C4-2B (cell line): Measurements from ENCODE around the gene CCDC69.

ENCODE experiments used
- ZFX ChIP-seq: fragments of 450-650 bp; IDR thresholded peaks from 2 replicates; pipeline ENCODE4 v1.6.1; 2017
- TF ChIP-seq, protein P1 (sequence below): fragments of 450-650 bp; conservative IDR thresholded peaks from 2 replicates; pipeline ENCODE4 v1.5.1; 2017; ENCODE audit warnings: mild to moderate bottlenecking

DNA sequence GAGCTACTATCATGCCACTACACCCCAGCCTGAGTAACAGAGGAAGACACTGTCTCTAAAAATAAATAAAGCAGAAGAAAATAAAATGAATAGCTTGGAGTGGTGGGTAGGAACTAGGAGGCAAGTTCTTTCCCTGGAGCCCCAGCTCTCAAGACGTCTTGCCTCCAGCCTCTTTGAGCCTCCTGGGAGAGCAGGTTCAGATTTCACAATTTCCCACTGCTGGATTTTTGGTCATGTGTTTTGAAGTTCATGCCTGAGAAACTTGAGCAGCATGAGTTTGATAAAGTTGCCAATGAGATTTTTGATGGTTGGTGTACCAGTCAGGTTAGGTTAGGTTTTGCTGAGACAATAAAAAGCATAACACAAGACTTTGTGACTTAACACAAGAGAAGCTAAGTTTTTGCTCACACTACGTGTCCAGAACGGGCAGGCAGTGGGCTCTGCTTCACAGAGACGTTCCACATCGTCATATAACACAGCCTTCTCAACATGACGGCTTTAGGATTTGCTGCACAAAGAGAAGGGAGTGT is 4.1 kb upstream of the CCDC69 start:
- TF ChIP-seq, protein P1, sequence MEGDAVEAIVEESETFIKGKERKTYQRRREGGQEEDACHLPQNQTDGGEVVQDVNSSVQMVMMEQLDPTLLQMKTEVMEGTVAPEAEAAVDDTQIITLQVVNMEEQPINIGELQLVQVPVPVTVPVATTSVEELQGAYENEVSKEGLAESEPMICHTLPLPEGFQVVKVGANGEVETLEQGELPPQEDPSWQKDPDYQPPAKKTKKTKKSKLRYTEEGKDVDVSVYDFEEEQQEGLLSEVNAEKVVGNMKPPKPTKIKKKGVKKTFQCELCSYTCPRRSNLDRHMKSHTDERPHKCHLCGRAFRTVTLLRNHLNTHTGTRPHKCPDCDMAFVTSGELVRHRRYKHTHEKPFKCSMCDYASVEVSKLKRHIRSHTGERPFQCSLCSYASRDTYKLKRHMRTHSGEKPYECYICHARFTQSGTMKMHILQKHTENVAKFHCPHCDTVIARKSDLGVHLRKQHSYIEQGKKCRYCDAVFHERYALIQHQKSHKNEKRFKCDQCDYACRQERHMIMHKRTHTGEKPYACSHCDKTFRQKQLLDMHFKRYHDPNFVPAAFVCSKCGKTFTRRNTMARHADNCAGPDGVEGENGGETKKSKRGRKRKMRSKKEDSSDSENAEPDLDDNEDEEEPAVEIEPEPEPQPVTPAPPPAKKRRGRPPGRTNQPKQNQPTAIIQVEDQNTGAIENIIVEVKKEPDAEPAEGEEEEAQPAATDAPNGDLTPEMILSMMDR = no peak
- no peak for TF ChIP-seq ZFX
